ENCODE data around the gene C21orf58. TPM values are rescaled to one million over a fixed set of nuclear protein-coding genes. Genes with fewer than 3 reads are reported as not detected.

Gene C21orf58
- total RNA-seq, 1 experiment from 2014 or later = 10.8 TPM

GRCh38 chr21:46295177-46295770 lies 28.4 kb downstream of the C21orf58 start:
- Histone ChIP-seq H3K79me2 (ENCODE audit: insufficient read depth, low read length) (no peaks in the 10 kb centered on the region), H3K9me3 (ENCODE audit: control insufficient read depth in 1 of 2, insufficient read depth in 1 of 2, low read depth in 1 of 2, low read length in 2 of 2) (no peaks in the 10 kb centered on the region), H4K20me1 (ENCODE audit: insufficient read depth) (no peaks in the 10 kb centered on the region), H3K9ac (ENCODE audit: low read length) (no peak overlapping the region), H3K36me3 (ENCODE audit: control insufficient read depth in 1 of 2, insufficient read depth in 2 of 2, low read length in 2 of 2) (peaks cover 2 to 10% of the 10 kb centered on the region in 2 experiments; a peak in 2 of 4 replicates), H3K4me2 (ENCODE audit: low read length) (no peak overlapping the region), H3K4me3 (replicated peaks in 1 of 2; ENCODE audit: low read depth in 1 of 2, low read length in 2 of 2) (no peak overlapping the region), H3K27ac (ENCODE audit: low read depth, low read length) (no peak overlapping the region), H2AFZ (ENCODE audit: low read depth, low read length, poor library complexity, severe bottlenecking) (no peak overlapping the region), H3K4me1 (ENCODE audit: control insufficient read depth in 1 of 2, insufficient read depth in 2 of 2, low read length in 2 of 2) (no peaks in the 10 kb centered on the region), H3K9me2 (ENCODE audit: insufficient read depth) (no peaks in the 10 kb centered on the region), H3K27me3 (ENCODE audit: insufficient read depth, low read length) (no peaks in the 10 kb centered on the region)
- ChIA-PET RAD21 (ENCODE audit: low non-redundant PET in 1 of 2, low total read pairs in 2 of 2, uncharacterized antibody in 2 of 2, unreplicated experiment in 2 of 2) (no interaction called here), POLR2A (no interaction called here), CTCF (no interaction called here)
- no peak for ATAC-seq
- TF ChIP-seq ZBTB33 (IDR thresholded peaks at IDR 0.05; ENCODE audit: extremely low read depth, insufficient replicate concordance, low read length) = no peak
- no peak for TF ChIP-seq YY1 (IDR thresholded peaks at IDR 0.05; ENCODE audit: extremely low read depth, insufficient replicate concordance, low read depth, low read length)
- TF ChIP-seq EZH2phosphoT487 (IDR thresholded peaks at IDR 0.05; ENCODE audit: borderline replicate concordance) = no peak
- TF ChIP-seq CBX3 (IDR thresholded peaks at IDR 0.05; ENCODE audit: low read depth) = no peak
- TF ChIP-seq ATF3 (IDR thresholded peaks at IDR 0.05) = no peak
- TF ChIP-seq SP1 (IDR thresholded peaks at IDR 0.05; ENCODE audit: low read depth) = no peak
- no peak for TF ChIP-seq POLR2A (IDR thresholded peaks at IDR 0.05; ENCODE audit: borderline replicate concordance, extremely low read depth, insufficient read depth, insufficient read length)
- TF ChIP-seq FOSL1 (IDR thresholded peaks at IDR 0.05; ENCODE audit: low read depth) = no peak
- no peak for TF ChIP-seq REST (IDR thresholded peaks at IDR 0.05; ENCODE audit: low read depth)
- intact Hi-C loops (cut with micrococcal nuclease) = no loop called here
- no TSS peak for BruUV-seq (replicated peaks)
- DNase-seq (ENCODE audit: low read depth, low spot score) = no peak
